Astrocyte (in vitro differentiated cells and primary cell): ENCODE data around the gene SPAG8. TPM values are rescaled to one million over a fixed set of nuclear protein-coding genes. Genes with fewer than 3 reads are reported as not detected.
A peak's percentile ranks its signal among the peaks of the same experiment; 100 is the strongest.

Source experiments
- DNase-seq: peaks from one replicate; pipeline ENCODE4 v3.0.0-alpha.2; 2010; ENCODE audit warnings: low read depth
- FAIRE-seq: peaks from 2 replicates; lab custom pipeline; 2011; peaks lifted over from hg19 to GRCh38; lab: Jason Lieb, UNC
- H2AFZ ChIP-seq: 2 replicates; pipeline ENCODE4 v1.6.0; 2012; ENCODE audit warnings: low read depth, low read length, inconsistent platforms
- H3K27ac ChIP-seq: 2 replicates; pipeline ENCODE4 v1.5.1; 2011; ENCODE audit warnings: low read depth, low read length, inconsistent platforms
- H3K27me3 ChIP-seq: 2 replicates; pipeline ENCODE4 v1.6.0; 2011; ENCODE audit warnings: low read length, inconsistent platforms; ENCODE audit not compliant: insufficient read depth
- H3K36me3 ChIP-seq: 2 replicates; pipeline ENCODE4 v1.5.1; 2011; ENCODE audit warnings: low read length, inconsistent platforms; ENCODE audit not compliant: insufficient read depth
- H3K4me1 ChIP-seq: 2 replicates; pipeline ENCODE4 v1.5.1; 2011; ENCODE audit warnings: low read length, inconsistent platforms; ENCODE audit not compliant: insufficient read depth
- H3K4me2 ChIP-seq: 2 replicates; pipeline ENCODE4 v1.6.0; 2012; ENCODE audit warnings: low read length, inconsistent platforms
- H3K4me3 ChIP-seq: 2 replicates; pipeline ENCODE4 v1.5.1; 2011; ENCODE audit warnings: low read depth, mild to moderate bottlenecking, low read length, inconsistent platforms; ENCODE audit not compliant: insufficient read depth
- H3K79me2 ChIP-seq: 2 replicates; pipeline ENCODE4 v1.6.0; 2012; ENCODE audit warnings: mild to moderate bottlenecking, low read length, inconsistent platforms; ENCODE audit not compliant: insufficient read depth
- H3K9ac ChIP-seq: 2 replicates; pipeline ENCODE4 v1.6.0; 2012; ENCODE audit warnings: mild to moderate bottlenecking, low read length, inconsistent platforms
- H3K9me3 ChIP-seq: 2 replicates; pipeline ENCODE4 v1.5.1; 2012; ENCODE audit warnings: low read depth, mild to moderate bottlenecking, low read length, inconsistent platforms; ENCODE audit not compliant: insufficient read depth
- H4K20me1 ChIP-seq: 2 replicates; pipeline ENCODE4 v1.6.0; 2012; ENCODE audit warnings: low read length, inconsistent platforms; ENCODE audit not compliant: insufficient read depth
- H3K27ac Mint-ChIP-seq: one replicate; pipeline ENCODE4 v1.8.0; 2021; ENCODE audit warnings: mild to moderate bottlenecking, mixed read lengths; ENCODE audit not compliant: unreplicated experiment
- H3K27me3 Mint-ChIP-seq: one replicate; pipeline ENCODE4 v1.8.0; 2021; ENCODE audit warnings: low read depth, mixed read lengths; ENCODE audit not compliant: unreplicated experiment
- H3K36me3 Mint-ChIP-seq: one replicate; pipeline ENCODE4 v1.8.0; 2021; ENCODE audit warnings: low read depth, mixed read lengths; ENCODE audit not compliant: unreplicated experiment
- H3K4me1 Mint-ChIP-seq: one replicate; pipeline ENCODE4 v1.8.0; 2021; ENCODE audit warnings: low read depth, mixed read lengths; ENCODE audit not compliant: unreplicated experiment
- H3K4me3 Mint-ChIP-seq: one replicate; pipeline ENCODE4 v1.8.0; 2021; ENCODE audit warnings: mild to moderate bottlenecking, moderate library complexity, mixed read lengths; ENCODE audit not compliant: unreplicated experiment
- H3K9me3 Mint-ChIP-seq: one replicate; pipeline ENCODE4 v1.8.0; 2021; ENCODE audit warnings: mild to moderate bottlenecking, mixed read lengths; ENCODE audit not compliant: unreplicated experiment
- CTCF ChIP-seq: IDR thresholded peaks from 2 replicates; pipeline ENCODE4 v1.5.1; 2011; ENCODE audit warnings: low read depth, mild to moderate bottlenecking, inconsistent platforms, low read length, moderate library complexity; ENCODE audit not compliant: insufficient read depth
- EZH2 ChIP-seq: IDR thresholded peaks from 2 replicates; pipeline ENCODE4 v1.6.1; 2012; ENCODE audit warnings: mild to moderate bottlenecking, low read length, inconsistent platforms; ENCODE audit not compliant: insufficient read depth
- total RNA-seq: library from RNA; stranded (reverse); gene quantifications from 2 replicates; pipeline ENCODE4 v1.2.1, GENCODE V29; 2021

The SPAG8 gene
- total RNA-seq, 1 donor from 2014 or later = 0.52 TPM

GRCh38 chr9:35776018-35776417 lies 36.0 kb downstream of the SPAG8 start:
- Mint-ChIP-seq H3K9me3 (no peaks in the 10 kb centered on the region), H3K27me3 (no peaks in the 10 kb centered on the region), H3K4me3 (no peak overlapping the region), H3K27ac (no peak overlapping the region), H3K36me3 (no peaks in the 10 kb centered on the region), H3K4me1 (no peaks in the 10 kb centered on the region)
- Histone ChIP-seq H3K4me2 (no peak overlapping the region), H3K4me3 (no peak overlapping the region), H2AFZ (no peak overlapping the region), H3K27ac (no peak overlapping the region), H3K4me1 (no peaks in the 10 kb centered on the region), H3K79me2 (no peaks in the 10 kb centered on the region), H4K20me1 (no peaks in the 10 kb centered on the region), H3K9ac (no peak overlapping the region), H3K9me3 (no peaks in the 10 kb centered on the region), H3K27me3 (peaks cover 19% of the 10 kb centered on the region), H3K36me3 (no peaks in the 10 kb centered on the region)
- no peak for DNase-seq
- FAIRE-seq = no peak
- TF ChIP-seq CTCF (no peak), EZH2 (no peak)

GRCh38 chr9:35774907-35775635 lies 37.0 kb downstream of the SPAG8 start:
- TF ChIP-seq EZH2 (no peak), CTCF (no peak)
- Histone ChIP-seq H2AFZ (peak overlapping the region; percentile 32), H3K9ac (no peak overlapping the region), H3K27me3 (peaks cover 28% of the 10 kb centered on the region), H3K4me2 (no peak overlapping the region), H3K4me3 (no peak overlapping the region), H3K9me3 (no peaks in the 10 kb centered on the region), H3K27ac (no peak overlapping the region), H3K79me2 (no peaks in the 10 kb centered on the region), H3K36me3 (no peaks in the 10 kb centered on the region), H4K20me1 (no peaks in the 10 kb centered on the region), H3K4me1 (no peaks in the 10 kb centered on the region)
- Mint-ChIP-seq H3K36me3 (no peaks in the 10 kb centered on the region), H3K27ac (no peak overlapping the region), H3K27me3 (no peaks in the 10 kb centered on the region), H3K4me3 (no peak overlapping the region), H3K4me1 (no peaks in the 10 kb centered on the region), H3K9me3 (no peaks in the 10 kb centered on the region)
- DNase-seq (no peak), FAIRE-seq (no peak)

GRCh38 chr9:35771943-35772342 lies 40.1 kb downstream of the SPAG8 start:
- DNase-seq (no peak), FAIRE-seq (no peak)
- no peak overlapping the region for H3K4me3 ChIP-seq
- no peaks in the 10 kb centered on the region for H3K36me3 ChIP-seq
- no peak overlapping the region for H3K4me2 ChIP-seq
- no peaks in the 10 kb centered on the region for H3K36me3 Mint-ChIP-seq
- no peaks in the 10 kb centered on the region for H3K9me3 Mint-ChIP-seq
- no peak overlapping the region for H3K9ac ChIP-seq
- H3K27ac ChIP-seq = no peak overlapping the region
- no peaks in the 10 kb centered on the region for H3K4me1 ChIP-seq
- no peaks in the 10 kb centered on the region for H3K27me3 Mint-ChIP-seq
- no peak overlapping the region for H3K27ac Mint-ChIP-seq
- peaks cover 24% of the 10 kb centered on the region for H3K27me3 ChIP-seq
- H3K79me2 ChIP-seq = no peaks in the 10 kb centered on the region
- H3K9me3 ChIP-seq = no peaks in the 10 kb centered on the region
- H3K4me1 Mint-ChIP-seq = no peaks in the 10 kb centered on the region
- no peaks in the 10 kb centered on the region for H4K20me1 ChIP-seq
- no peak for TF ChIP-seq CTCF
- TF ChIP-seq EZH2 = no peak
- no peak overlapping the region for H2AFZ ChIP-seq
- H3K4me3 Mint-ChIP-seq = no peak overlapping the region
